ENCODE data around the gene MDM1. TPM values are rescaled to one million over a fixed set of nuclear protein-coding genes. Genes with fewer than 3 reads are reported as not detected.

Gene MDM1
- total RNA-seq, 6 experiments from 2014 or later, result 7.3 to 9.1 (median 7.8) TPM

- Mint-ChIP-seq H3K36me3 (ENCODE audit: low read depth) (no peaks in the 10 kb centered on the region), H3K27ac (no peak overlapping the region), H3K27me3 (ENCODE audit: insufficient read depth) (peaks cover 18% of the 10 kb centered on the region), H3K4me1 (ENCODE audit: low read depth) (peaks cover 20% of the 10 kb centered on the region), H3K4me3 (no peak overlapping the region), H3K9me3 (no peaks in the 10 kb centered on the region)
- no peak for TF ChIP-seq CTCF (IDR thresholded peaks at IDR 0.05)
- no peak for DNase-seq
These were observed 13.6 kb upstream of the MDM1 start for GRCh38 chr12:68345763-68346162.

GRCh38 chr12:68344126-68344525 lies 12.0 kb upstream of the MDM1 start:
- H3K27ac Mint-ChIP-seq, result no peak overlapping the region
- DNase-seq, result no peak
- H3K4me3 Mint-ChIP-seq, result no peak overlapping the region
- H3K9me3 Mint-ChIP-seq, result no peaks in the 10 kb centered on the region
- H3K4me1 Mint-ChIP-seq (ENCODE audit: low read depth), result peaks cover 14% of the 10 kb centered on the region
- no peak for TF ChIP-seq CTCF (IDR thresholded peaks at IDR 0.05)
- peaks cover 18% of the 10 kb centered on the region for H3K27me3 Mint-ChIP-seq (ENCODE audit: insufficient read depth)
- no peaks in the 10 kb centered on the region for H3K36me3 Mint-ChIP-seq (ENCODE audit: low read depth)

- Mint-ChIP-seq H3K36me3 (ENCODE audit: low read depth) (no peaks in the 10 kb centered on the region), H3K4me1 (ENCODE audit: low read depth) (peaks cover 16% of the 10 kb centered on the region), H3K9me3 (no peaks in the 10 kb centered on the region), H3K4me3 (no peak overlapping the region), H3K27me3 (ENCODE audit: insufficient read depth) (peaks cover 18% of the 10 kb centered on the region), H3K27ac (no peak overlapping the region)
- no peak for DNase-seq
- TF ChIP-seq CTCF (IDR thresholded peaks at IDR 0.05), result no peak
These were observed 10.8 kb upstream of the MDM1 start for GRCh38 chr12:68342966-68343365.

GRCh38 chr12:68341822-68342221 lies 9.7 kb upstream of the MDM1 start:
- H3K9me3 Mint-ChIP-seq, result no peaks in the 10 kb centered on the region
- H3K27me3 Mint-ChIP-seq (ENCODE audit: insufficient read depth), result peaks cover 16% of the 10 kb centered on the region
- peaks cover 20% of the 10 kb centered on the region for H3K4me1 Mint-ChIP-seq (ENCODE audit: low read depth)
- no peaks in the 10 kb centered on the region for H3K36me3 Mint-ChIP-seq (ENCODE audit: low read depth)
- no peak overlapping the region for H3K4me3 Mint-ChIP-seq
- DNase-seq, result no peak
- TF ChIP-seq CTCF (IDR thresholded peaks at IDR 0.05), result no peak
- no peak overlapping the region for H3K27ac Mint-ChIP-seq

GRCh38 chr12:68340404-68341270 lies 8.5 kb upstream of the MDM1 start:
- Mint-ChIP-seq H3K36me3 (ENCODE audit: low read depth) (no peaks in the 10 kb centered on the region), H3K4me1 (ENCODE audit: low read depth) (peaks cover 26% of the 10 kb centered on the region)
- TF ChIP-seq CTCF (IDR thresholded peaks at IDR 0.05), result no peak

More at GRCh38 chr12:68340404-68341270, 8.5 kb upstream of the MDM1 start:
- Mint-ChIP-seq H3K9me3 (no peaks in the 10 kb centered on the region), H3K4me3 (no peak overlapping the region), H3K27ac (no peak overlapping the region), H3K27me3 (ENCODE audit: insufficient read depth) (peaks cover 14% of the 10 kb centered on the region)
- no peak for DNase-seq
